Stomach (tissue), 4 donors: ENCODE measurements around the gene FSIP1.

Experiments used
- CTCF ChIP-seq, 7 experiments: fragments of 450-650 bp in 4 of 7; fragments of 200-600 bp in 3 of 7; sonication (generic) in 3 of 7; IDR thresholded peaks; one replicate each; pipeline ENCODE4 v1.5.1; 2016 to 2019; ENCODE audit warnings: antibody characterized with exemption in 7 of 7, control low read depth in 2 of 7, mild to moderate bottlenecking in 1 of 7
- EP300 ChIP-seq: sonication (generic); formaldehyde crosslinking; IDR thresholded peaks from one replicate; pipeline ENCODE4 v1.6.1; 2017; ENCODE audit warnings: antibody characterized with exemption
- POLR2A ChIP-seq, 4 donors: fragments of 450-650 bp; IDR thresholded peaks; one replicate each; pipeline ENCODE4 v1.6.1; 2016; ENCODE audit warnings: antibody characterized with exemption in 4 of 4, control low read depth in 2 of 4, mild to moderate bottlenecking in 1 of 4, moderate library complexity in 1 of 4
- POLR2AphosphoS5 ChIP-seq, 3 donors: sonication (generic); formaldehyde crosslinking; IDR thresholded peaks; one replicate each; pipeline ENCODE4 v1.6.1; 2016; ENCODE audit warnings: antibody characterized with exemption in 3 of 3

DNA sequence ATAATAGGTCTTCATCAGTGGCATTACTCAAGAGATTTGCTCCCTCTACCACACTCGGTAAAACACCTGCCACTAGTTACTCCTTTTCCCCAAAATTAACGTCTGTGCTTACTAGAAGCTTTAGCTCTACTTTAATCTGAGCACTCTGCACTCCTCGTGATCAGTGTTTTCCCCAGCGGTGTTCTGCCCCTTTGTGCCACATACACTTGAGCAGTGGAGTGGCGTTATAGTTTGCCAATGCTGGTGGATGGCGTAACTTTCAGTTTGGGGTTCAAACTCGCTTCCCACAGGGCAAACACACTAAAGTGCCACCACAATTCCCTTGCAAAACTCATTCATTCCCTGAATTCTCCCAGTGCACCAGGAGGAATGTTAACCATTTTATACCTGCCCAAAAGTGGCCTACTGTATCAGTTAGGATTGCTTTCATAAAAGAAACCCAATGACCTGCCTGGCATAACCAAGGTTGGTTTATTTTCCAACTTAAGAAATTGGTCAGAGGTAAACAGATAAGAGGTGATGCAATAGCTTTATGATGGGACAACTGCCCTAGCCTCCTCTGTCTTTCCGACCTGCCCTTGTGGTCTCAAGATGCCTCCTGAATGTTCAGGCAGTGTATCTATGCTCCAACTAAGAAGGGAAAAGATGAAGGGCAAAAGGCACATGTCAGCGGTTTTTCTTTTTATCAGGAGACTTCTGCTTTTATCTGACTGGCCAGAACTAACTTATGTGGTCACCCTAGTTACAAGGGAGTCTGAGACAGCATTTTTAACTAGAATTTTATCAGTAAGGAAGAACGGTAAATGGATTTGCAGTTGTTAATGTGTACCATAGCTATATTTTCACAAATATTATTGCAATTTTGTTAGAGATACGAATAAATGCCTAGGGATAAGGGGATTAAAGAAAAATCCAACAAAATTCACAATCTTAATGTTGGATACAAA, 83.9 kb downstream of the FSIP1 start:
- no peak for TF ChIP-seq CTCF (IDR thresholded peaks at IDR 0.05)
- TF ChIP-seq POLR2AphosphoS5 (IDR thresholded peaks at IDR 0.05) = no peak
- TF ChIP-seq EP300 = no peak
- no peak for TF ChIP-seq POLR2A (IDR thresholded peaks at IDR 0.05)
